WERI-Rb-1 (cell line): ENCODE results near the gene ACIN1.

Experiments
- DNase-seq: peaks from one replicate; pipeline ENCODE4 v3.0.0-alpha.2; 2020
- H3K27ac ChIP-seq: fragments of 250-450 bp; sonication (Bioruptor Pico); 2 replicates; pipeline ENCODE4 v1.5.1; 2020; ENCODE audit warnings: mild to moderate bottlenecking, moderate library complexity
- H3K27me3 ChIP-seq: fragments of 250-450 bp; sonication (Bioruptor Pico); 2 replicates; pipeline ENCODE4 v1.5.1; 2021; ENCODE audit warnings: mild to moderate bottlenecking, low read depth, moderate library complexity; ENCODE audit not compliant: insufficient read depth, severe bottlenecking
- H3K36me3 ChIP-seq: fragments of 250-450 bp; sonication (Bioruptor Pico); 2 replicates; pipeline ENCODE4 v1.5.1; 2020; ENCODE audit warnings: mild to moderate bottlenecking, moderate library complexity
- H3K4me3 ChIP-seq: 2 replicates; pipeline ENCODE4 v1.5.1; 2011; ENCODE audit warnings: low read depth, mild to moderate bottlenecking, control low read depth, low read length
- H3K9me3 ChIP-seq: fragments of 250-450 bp; sonication (Bioruptor Pico); 2 replicates; pipeline ENCODE4 v1.5.1; 2021; ENCODE audit warnings: mild to moderate bottlenecking, moderate library complexity; ENCODE audit not compliant: severe bottlenecking
- CTCF ChIP-seq: IDR thresholded peaks from 2 replicates; pipeline ENCODE4 v1.5.1; 2011; ENCODE audit warnings: low read depth, mild to moderate bottlenecking, control low read depth, inconsistent platforms, low read length

Gene ACIN1

GRCh38 chr14:23106747-23107045, 11.8 kb upstream of the ACIN1 start:
- H3K4me3 ChIP-seq, result no peak overlapping the region
- peaks cover 3% of the 10 kb centered on the region for H3K9me3 ChIP-seq
- H3K27ac ChIP-seq, result no peak overlapping the region
- H3K27me3 ChIP-seq, result peaks cover 6% of the 10 kb centered on the region
- DNase-seq, result no peak
- TF ChIP-seq CTCF, result no peak
- no peaks in the 10 kb centered on the region for H3K36me3 ChIP-seq

- no peaks in the 10 kb centered on the region for H3K36me3 ChIP-seq
- H3K9me3 ChIP-seq, result peaks cover 3% of the 10 kb centered on the region
- DNase-seq, result no peak
- H3K27me3 ChIP-seq, result no peaks in the 10 kb centered on the region
- no peak overlapping the region for H3K4me3 ChIP-seq
- no peak overlapping the region for H3K27ac ChIP-seq
- no peak for TF ChIP-seq CTCF
Measured at GRCh38 chr14:23105348-23105824, 10.4 kb upstream of the ACIN1 start.

DNA sequence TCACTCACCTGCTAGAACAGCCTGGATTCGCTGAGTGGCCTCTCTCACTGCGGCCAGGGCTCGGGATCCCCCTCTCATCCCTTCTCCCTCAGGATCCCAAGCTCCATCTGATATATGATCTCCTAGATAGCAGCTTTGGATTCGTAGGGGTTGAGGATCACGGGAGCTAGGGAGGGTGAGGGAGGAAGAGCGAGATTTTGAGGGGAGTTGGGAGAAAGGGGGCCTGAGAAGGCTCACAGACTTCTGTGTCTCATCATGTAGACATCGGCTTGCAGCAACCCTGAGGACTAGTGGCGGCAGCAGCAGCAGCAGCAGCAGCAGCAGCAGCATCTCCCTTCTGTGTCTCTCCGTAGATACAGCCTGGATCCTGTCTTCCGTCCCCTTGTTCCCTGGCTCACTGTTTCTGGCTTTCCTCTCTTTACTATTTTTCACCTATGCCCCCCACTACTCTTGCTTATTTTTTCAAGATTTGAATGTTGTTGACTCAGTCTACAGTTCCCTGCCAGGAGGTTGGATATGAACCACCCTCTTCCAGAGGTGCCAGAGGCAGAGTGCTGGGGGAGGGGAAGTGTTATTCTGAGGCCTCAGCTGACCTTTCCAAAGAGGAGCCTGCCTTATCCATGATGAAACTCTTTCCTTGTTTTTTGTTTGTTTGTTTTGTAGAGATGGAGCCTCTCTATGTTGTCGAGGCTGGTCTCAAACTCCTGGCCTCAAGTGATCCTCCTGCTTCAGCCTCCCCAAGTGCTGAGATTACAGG, 9.8 kb upstream of the ACIN1 start, which contains the start of gene CIROP:
CIROP (minus strand) TSS at position 399 of the 757 bp plus-strand sequence; CDS start at position 330, 69 bp downstream.
- Histone ChIP-seq H3K9me3 (peaks cover 3% of the 10 kb centered on the region), H3K27me3 (no peaks in the 10 kb centered on the region), H3K27ac (no peak within 1 kb of the TSS), H3K4me3 (no peak within 1 kb of the TSS), H3K36me3 (no peaks in the 10 kb centered on the region)
- TF ChIP-seq CTCF, result no peak
- DNase-seq, result no peak

- Histone ChIP-seq H3K36me3 (no peaks in the 10 kb centered on the region), H3K4me3 (no peak overlapping the region), H3K27me3 (no peaks in the 10 kb centered on the region), H3K27ac (no peak overlapping the region), H3K9me3 (peaks cover 3% of the 10 kb centered on the region)
- DNase-seq, result no peak
- no peak for TF ChIP-seq CTCF
Measured at GRCh38 chr14:23104070-23104590, 9.2 kb upstream of the ACIN1 start.

DNA sequence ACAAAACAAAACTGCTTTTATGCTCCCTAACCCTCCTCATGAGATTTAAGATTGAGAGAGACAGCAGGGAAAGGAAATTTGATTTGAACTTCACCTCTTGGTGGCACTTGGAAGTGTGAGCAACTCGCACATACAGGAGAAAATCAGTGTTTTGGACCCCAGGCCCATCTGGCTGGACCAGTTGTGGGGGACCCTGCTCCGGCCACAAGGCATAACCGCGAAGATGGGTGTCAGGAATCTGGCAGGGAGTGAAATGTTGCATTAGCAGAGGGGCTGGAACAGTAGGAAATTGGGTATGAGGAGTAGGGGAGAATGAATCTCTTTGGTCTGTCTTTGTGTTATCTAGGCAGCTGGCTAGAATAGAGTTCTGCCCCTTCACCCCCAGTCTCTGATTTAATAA, 8.6 kb upstream of the ACIN1 start:
- H3K27me3 ChIP-seq, result no peaks in the 10 kb centered on the region
- no peak overlapping the region for H3K27ac ChIP-seq
- TF ChIP-seq CTCF, result no peak

More for the DNA sequence above, 8.6 kb upstream of the ACIN1 start:
- no peak for DNase-seq
- peaks cover 3% of the 10 kb centered on the region for H3K36me3 ChIP-seq
- H3K4me3 ChIP-seq, result no peak overlapping the region
- H3K9me3 ChIP-seq, result peaks cover 2% of the 10 kb centered on the region
